ENCODE measurements around the gene LRRC36.

Gene LRRC36

DNA sequence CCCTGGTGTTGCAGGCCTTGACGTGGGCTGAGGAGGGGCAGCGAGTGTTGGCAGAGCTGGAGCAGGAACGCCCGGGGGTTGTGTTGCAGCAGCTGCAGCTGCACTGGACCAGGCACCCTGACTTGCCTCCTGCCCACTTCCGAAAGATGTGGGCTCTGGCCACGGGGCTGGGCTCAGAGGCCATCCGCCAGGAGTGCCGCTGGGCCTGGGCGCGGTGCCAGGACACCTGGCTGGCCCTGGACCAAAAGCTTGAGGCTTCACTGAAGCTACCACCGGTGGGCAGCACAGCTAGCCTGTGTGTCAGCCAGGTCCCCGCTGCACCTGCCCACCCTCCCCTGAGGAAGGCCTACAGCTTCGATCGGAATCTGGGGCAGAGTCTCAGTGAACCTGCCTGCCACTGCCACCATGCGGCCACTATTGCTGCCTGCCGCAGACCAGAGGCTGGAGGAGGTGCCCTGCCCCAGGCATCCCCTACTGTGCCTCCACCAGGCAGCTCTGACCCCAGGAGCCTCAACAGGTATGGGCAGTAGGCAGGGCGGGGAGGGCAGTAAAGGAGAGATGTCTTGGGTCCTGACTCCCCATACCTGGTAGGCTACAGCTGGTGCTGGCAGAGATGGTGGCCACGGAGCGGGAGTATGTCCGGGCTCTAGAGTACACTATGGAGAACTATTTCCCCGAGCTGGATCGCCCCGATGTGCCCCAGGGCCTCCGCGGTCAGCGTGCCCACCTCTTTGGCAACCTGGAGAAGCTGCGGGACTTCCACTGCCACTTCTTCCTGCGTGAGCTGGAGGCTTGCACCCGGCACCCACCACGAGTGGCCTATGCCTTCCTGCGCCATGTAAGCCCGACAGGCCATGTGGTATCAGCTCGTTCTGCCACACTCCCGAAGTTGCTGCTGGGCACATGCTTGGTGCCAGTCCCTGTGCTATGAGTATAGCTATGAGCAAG lies 41.6 kb upstream of the LRRC36 start:
- no peak for DNase-seq
- CTCF ChIA-PET: interaction anchor here (0.9 to 2.2 kb wide), 7 partner anchors 10 to 66 kb away, joined by 3 to 7 read pairs (median 5); partner anchors contain the start of genes KCTD19 and LRRC36
- H3K27me3 ChIP-seq (replicated peaks in 2 of 5; ENCODE audit: control insufficient read depth in 4 of 5, insufficient read depth in 5 of 5, low read length in 4 of 5): no peaks in the 10 kb centered on the region
- WGBS (ENCODE audit: insufficient coverage): 94% methylated on average over 33 of the region's 34 CpGs
- peaks cover 0 to 13% (median 5%) of the 10 kb centered on the region in 4 experiments for H3K36me3 ChIP-seq (ENCODE audit: control insufficient read depth in 4 of 4, insufficient read depth in 4 of 4, low read length in 3 of 4)
- no peaks in the 10 kb centered on the region for H3K9me3 ChIP-seq (ENCODE audit: control extremely low read depth in 1 of 5, control insufficient read depth in 4 of 5, insufficient read depth in 2 of 5, low read depth in 1 of 5, low read length in 4 of 5)
- H3K27ac ChIP-seq (ENCODE audit: insufficient read depth in 1 of 2, low read depth in 1 of 2, low read length in 2 of 2, poor library complexity in 1 of 2, severe bottlenecking in 2 of 2): no peak overlapping the region
- H3K4me3 ChIP-seq (ENCODE audit: control insufficient read depth in 1 of 7, extremely low read depth in 1 of 7, insufficient read depth in 4 of 7, low read depth in 2 of 7, low read length in 6 of 7): no peak overlapping the region
- H3K4me1 ChIP-seq (ENCODE audit: control extremely low read depth in 1 of 4, control insufficient read depth in 4 of 4, insufficient read depth in 4 of 4, low read length in 3 of 4): peaks cover 0 to 6% (median 5%) of the 10 kb centered on the region in 4 experiments
- POLR2A ChIA-PET: interaction anchor here (0.8 kb wide), 1 partner anchor 46 kb away, joined by 3 read pairs; no protein-coding TSS in a partner anchor

GRCh38 chr16:67286441-67287235 lies 40.0 kb upstream of the LRRC36 start:
- WGBS (ENCODE audit: insufficient coverage): 97% methylated on average over 25 of the region's 28 CpGs
- Histone ChIP-seq H3K9me3 (ENCODE audit: control extremely low read depth in 1 of 5, control insufficient read depth in 4 of 5, insufficient read depth in 2 of 5, low read depth in 1 of 5, low read length in 4 of 5) (no peaks in the 10 kb centered on the region), H3K4me3 (ENCODE audit: control insufficient read depth in 1 of 7, extremely low read depth in 1 of 7, insufficient read depth in 4 of 7, low read depth in 2 of 7, low read length in 6 of 7) (no peak overlapping the region), H3K4me1 (ENCODE audit: control extremely low read depth in 1 of 4, control insufficient read depth in 4 of 4, insufficient read depth in 4 of 4, low read length in 3 of 4) (peaks cover 0 to 15% (median 12%) of the 10 kb centered on the region in 4 experiments), H3K27ac (ENCODE audit: insufficient read depth in 1 of 2, low read depth in 1 of 2, low read length in 2 of 2, poor library complexity in 1 of 2, severe bottlenecking in 2 of 2) (no peak overlapping the region), H3K36me3 (ENCODE audit: control insufficient read depth in 4 of 4, insufficient read depth in 4 of 4, low read length in 3 of 4) (peaks cover 0 to 13% (median 3%) of the 10 kb centered on the region in 4 experiments), H3K27me3 (replicated peaks in 2 of 5; ENCODE audit: control insufficient read depth in 4 of 5, insufficient read depth in 5 of 5, low read length in 4 of 5) (no peaks in the 10 kb centered on the region)
- CTCF ChIA-PET: interaction anchor here (1.0 to 2.1 kb wide), 6 partner anchors 21 to 104 kb away, joined by 3 to 7 read pairs (median 4); no protein-coding TSS in a partner anchor
- POLR2A ChIA-PET: no interaction called here
- DNase-seq: no peak

DNA sequence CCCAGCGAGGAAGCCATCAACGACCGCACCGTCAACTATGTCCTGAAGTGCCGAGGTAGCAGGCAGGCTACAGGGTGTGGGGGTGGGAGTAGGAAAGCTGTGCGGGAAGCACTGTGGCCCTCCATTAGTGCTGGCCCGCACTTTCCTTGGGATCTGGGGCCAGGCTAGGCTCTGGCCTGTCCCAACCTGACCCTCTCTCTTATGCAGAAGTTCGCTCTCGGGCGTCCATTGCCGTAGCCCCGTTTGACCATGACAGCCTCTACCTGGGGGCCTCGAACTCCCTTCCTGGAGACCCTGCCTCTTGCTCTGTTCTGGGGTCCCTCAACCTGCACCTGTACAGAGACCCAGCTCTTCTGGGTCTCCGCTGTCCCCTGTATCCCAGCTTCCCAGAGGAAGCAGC lies 38.7 kb upstream of the LRRC36 start:
- CTCF ChIA-PET: interaction anchor here (0.7 to 1.6 kb wide), 5 partner anchors 9 to 64 kb away, joined by 3 to 4 read pairs (median 3); partner anchors contain the start of genes KCTD19 and LRRC36
- POLR2A ChIA-PET: no interaction called here
- Histone ChIP-seq H3K4me1 (ENCODE audit: control extremely low read depth in 1 of 4, control insufficient read depth in 4 of 4, insufficient read depth in 4 of 4, low read length in 3 of 4) (peaks cover 0 to 15% (median 12%) of the 10 kb centered on the region in 4 experiments), H3K4me3 (ENCODE audit: control insufficient read depth in 1 of 7, extremely low read depth in 1 of 7, insufficient read depth in 4 of 7, low read depth in 2 of 7, low read length in 6 of 7) (no peak overlapping the region), H3K27ac (ENCODE audit: insufficient read depth in 1 of 2, low read depth in 1 of 2, low read length in 2 of 2, poor library complexity in 1 of 2, severe bottlenecking in 2 of 2) (no peak overlapping the region), H3K27me3 (replicated peaks in 2 of 5; ENCODE audit: control insufficient read depth in 4 of 5, insufficient read depth in 5 of 5, low read length in 4 of 5) (no peaks in the 10 kb centered on the region), H3K9me3 (ENCODE audit: control extremely low read depth in 1 of 5, control insufficient read depth in 4 of 5, insufficient read depth in 2 of 5, low read depth in 1 of 5, low read length in 4 of 5) (no peaks in the 10 kb centered on the region), H3K36me3 (ENCODE audit: control insufficient read depth in 4 of 4, insufficient read depth in 4 of 4, low read length in 3 of 4) (peaks cover 0 to 11% (median 2%) of the 10 kb centered on the region in 4 experiments)
- 99% methylated on average over 7 of the region's 14 CpGs for WGBS (ENCODE audit: insufficient coverage)
- DNase-seq: no peak

- Histone ChIP-seq H3K9me3 (ENCODE audit: control extremely low read depth in 1 of 5, control insufficient read depth in 4 of 5, insufficient read depth in 2 of 5, low read depth in 1 of 5, low read length in 4 of 5) (no peaks in the 10 kb centered on the region), H3K36me3 (ENCODE audit: control insufficient read depth in 4 of 4, insufficient read depth in 4 of 4, low read length in 3 of 4) (peaks cover 0 to 6% (median 0%) of the 10 kb centered on the region in 4 experiments), H3K4me1 (ENCODE audit: control extremely low read depth in 1 of 4, control insufficient read depth in 4 of 4, insufficient read depth in 4 of 4, low read length in 3 of 4) (peaks cover 0 to 15% (median 12%) of the 10 kb centered on the region in 4 experiments), H3K27ac (ENCODE audit: insufficient read depth in 1 of 2, low read depth in 1 of 2, low read length in 2 of 2, poor library complexity in 1 of 2, severe bottlenecking in 2 of 2) (no peak overlapping the region), H3K4me3 (ENCODE audit: control insufficient read depth in 1 of 7, extremely low read depth in 1 of 7, insufficient read depth in 4 of 7, low read depth in 2 of 7, low read length in 6 of 7) (no peak overlapping the region), H3K27me3 (replicated peaks in 2 of 5; ENCODE audit: control insufficient read depth in 4 of 5, insufficient read depth in 5 of 5, low read length in 4 of 5) (no peaks in the 10 kb centered on the region)
- ChIA-PET CTCF (interaction anchor here (1.2 kb wide), 1 partner anchor 22 kb away, joined by 3 read pairs; no protein-coding TSS in a partner anchor), POLR2A (no interaction called here)
- WGBS (ENCODE audit: insufficient coverage): 99% methylated on average over 7 of the region's 7 CpGs
- no peak for DNase-seq
Measured at GRCh38 chr16:67291461-67291860, 35.2 kb upstream of the LRRC36 start.

- no peak for DNase-seq
- WGBS (ENCODE audit: insufficient coverage): 94% methylated on average over 3 of the region's 4 CpGs
- H3K4me3 ChIP-seq (ENCODE audit: control insufficient read depth in 1 of 7, extremely low read depth in 1 of 7, insufficient read depth in 4 of 7, low read depth in 2 of 7, low read length in 6 of 7): no peak overlapping the region
- CTCF ChIA-PET: interaction anchor here (0.8 to 1.8 kb wide), 2 partner anchors 9 to 13 kb away, joined by 4 to 5 read pairs; no protein-coding TSS in a partner anchor
- peaks cover 0 to 15% (median 12%) of the 10 kb centered on the region in 4 experiments for H3K4me1 ChIP-seq (ENCODE audit: control extremely low read depth in 1 of 4, control insufficient read depth in 4 of 4, insufficient read depth in 4 of 4, low read length in 3 of 4)
- no peaks in the 10 kb centered on the region for H3K27me3 ChIP-seq (replicated peaks in 2 of 5; ENCODE audit: control insufficient read depth in 4 of 5, insufficient read depth in 5 of 5, low read length in 4 of 5)
- no peaks in the 10 kb centered on the region for H3K9me3 ChIP-seq (ENCODE audit: control extremely low read depth in 1 of 5, control insufficient read depth in 4 of 5, insufficient read depth in 2 of 5, low read depth in 1 of 5, low read length in 4 of 5)
- POLR2A ChIA-PET: no interaction called here
- H3K36me3 ChIP-seq (ENCODE audit: control insufficient read depth in 4 of 4, insufficient read depth in 4 of 4, low read length in 3 of 4): no peaks in the 10 kb centered on the region
- no peak overlapping the region for H3K27ac ChIP-seq (ENCODE audit: insufficient read depth in 1 of 2, low read depth in 1 of 2, low read length in 2 of 2, poor library complexity in 1 of 2, severe bottlenecking in 2 of 2)
Measured at GRCh38 chr16:67294171-67294757, 32.4 kb upstream of the LRRC36 start.

- ChIA-PET POLR2A (no interaction called here), CTCF (interaction anchor here (1.8 kb wide), 1 partner anchor 10 kb away, joined by 5 read pairs; no protein-coding TSS in a partner anchor)
- Histone ChIP-seq H3K9me3 (ENCODE audit: control extremely low read depth in 1 of 5, control insufficient read depth in 4 of 5, insufficient read depth in 2 of 5, low read depth in 1 of 5, low read length in 4 of 5) (no peaks in the 10 kb centered on the region), H3K27me3 (replicated peaks in 2 of 5; ENCODE audit: control insufficient read depth in 4 of 5, insufficient read depth in 5 of 5, low read length in 4 of 5) (no peaks in the 10 kb centered on the region), H3K36me3 (ENCODE audit: control insufficient read depth in 4 of 4, insufficient read depth in 4 of 4, low read length in 3 of 4) (no peaks in the 10 kb centered on the region), H3K27ac (ENCODE audit: insufficient read depth in 1 of 2, low read depth in 1 of 2, low read length in 2 of 2, poor library complexity in 1 of 2, severe bottlenecking in 2 of 2) (no peak overlapping the region), H3K4me3 (ENCODE audit: control insufficient read depth in 1 of 7, extremely low read depth in 1 of 7, insufficient read depth in 4 of 7, low read depth in 2 of 7, low read length in 6 of 7) (no peak overlapping the region), H3K4me1 (ENCODE audit: control extremely low read depth in 1 of 4, control insufficient read depth in 4 of 4, insufficient read depth in 4 of 4, low read length in 3 of 4) (peaks cover 0 to 10% (median 8%) of the 10 kb centered on the region in 4 experiments)
- no peak for DNase-seq
- WGBS (ENCODE audit: insufficient coverage): 93% methylated on average over 7 of the region's 7 CpGs
Measured at GRCh38 chr16:67294938-67295361, 31.7 kb upstream of the LRRC36 start.
